CD4-positive, alpha-beta T cell treated with Interleukin-17A for 1 hour (primary cell): ENCODE data around the gene NHSL1.
"Not testable (repeated sequence)": the region's sequence is repeated elsewhere in the genome, so short reads cannot be mapped to it uniquely, and the experiment has no call there.

Source experiments
- DNase-seq: peaks from one replicate; pipeline ENCODE4 v3.0.0-alpha.2; 2020

The NHSL1 gene

DNA sequence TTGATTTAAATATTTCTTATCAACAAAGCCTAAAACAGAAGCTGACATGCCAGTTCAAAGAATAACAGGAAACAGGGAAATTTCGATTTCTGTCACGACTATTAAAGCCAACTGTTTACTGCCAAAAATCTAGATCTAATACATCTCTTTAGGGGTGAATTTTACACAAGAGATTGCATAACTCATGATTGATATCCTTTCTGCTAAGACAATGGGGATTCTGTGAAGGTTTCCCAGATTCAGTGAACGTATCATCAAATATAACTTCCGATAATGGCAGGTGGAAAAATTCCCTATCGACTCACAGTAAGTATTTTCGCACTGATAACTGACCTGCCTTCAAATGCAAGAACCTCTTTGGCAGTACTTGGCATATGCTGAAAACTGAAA, 42.9 kb downstream of the NHSL1 start:
- no peak for DNase-seq

DNA sequence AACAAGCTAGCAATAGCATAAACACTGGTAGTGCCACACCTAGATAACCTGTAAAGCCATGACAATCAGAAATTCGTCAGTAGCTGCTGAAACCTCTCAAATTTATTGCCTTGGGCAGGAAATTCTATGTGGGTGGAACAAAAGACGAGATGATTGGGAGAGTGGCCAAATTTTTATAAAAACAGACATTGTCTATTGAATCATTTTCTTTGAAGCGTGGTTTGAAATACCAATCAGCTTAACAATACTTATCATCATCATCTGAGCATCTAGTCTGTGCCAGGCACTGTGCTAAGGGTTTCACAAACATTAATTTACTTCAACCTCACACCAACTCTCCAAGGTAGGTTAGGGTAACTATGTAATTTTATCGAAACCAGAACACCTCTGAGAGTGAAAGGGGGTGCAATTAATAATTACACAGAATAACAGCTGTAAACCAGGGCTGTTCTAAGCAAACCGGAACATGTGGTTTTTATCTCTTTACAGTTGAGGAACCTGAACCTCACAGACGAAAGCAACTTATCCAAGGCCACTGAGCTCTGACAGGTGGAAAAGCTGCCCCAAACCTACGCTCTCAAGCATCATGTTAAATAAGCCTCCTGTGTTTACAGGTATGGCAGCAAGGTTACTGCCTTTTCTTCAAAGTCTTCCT, 43.4 kb downstream of the NHSL1 start:
- peak; percentile 67 for DNase-seq

DNA sequence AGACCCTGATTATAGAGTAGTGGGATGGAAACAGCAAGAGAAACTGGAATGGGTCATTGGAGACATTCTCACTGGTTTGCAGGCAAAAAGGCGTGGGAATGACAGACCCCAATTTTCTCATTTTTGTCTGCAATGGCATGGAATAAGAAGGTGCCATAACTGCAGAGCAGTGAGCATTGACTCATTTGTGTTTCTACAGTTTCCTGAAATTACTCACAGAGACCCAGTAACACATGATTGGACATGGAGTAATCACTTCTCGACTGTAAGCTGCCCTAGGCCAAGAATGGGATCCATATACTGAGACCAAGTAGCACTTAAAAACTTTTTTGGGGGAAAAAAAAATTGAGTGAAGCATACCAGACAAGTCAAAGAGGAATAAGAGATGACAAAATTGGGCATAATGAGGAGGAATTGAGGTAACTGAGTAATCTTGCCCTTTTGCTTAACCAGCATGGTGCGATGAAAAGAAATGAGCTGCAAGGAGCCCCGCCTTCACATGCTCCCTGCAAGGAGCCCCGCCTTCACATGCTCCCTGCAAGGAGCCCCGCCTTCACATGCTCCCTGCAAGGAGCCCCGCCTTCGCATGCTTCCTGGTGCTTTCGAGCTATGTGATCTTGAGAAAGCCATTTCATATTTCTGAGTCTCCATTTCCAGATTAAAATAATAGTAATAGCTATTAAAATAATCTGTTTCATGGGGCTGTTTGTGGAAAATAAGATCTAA, 44.1 kb downstream of the NHSL1 start:
- peak; percentile 66 for DNase-seq

DNA sequence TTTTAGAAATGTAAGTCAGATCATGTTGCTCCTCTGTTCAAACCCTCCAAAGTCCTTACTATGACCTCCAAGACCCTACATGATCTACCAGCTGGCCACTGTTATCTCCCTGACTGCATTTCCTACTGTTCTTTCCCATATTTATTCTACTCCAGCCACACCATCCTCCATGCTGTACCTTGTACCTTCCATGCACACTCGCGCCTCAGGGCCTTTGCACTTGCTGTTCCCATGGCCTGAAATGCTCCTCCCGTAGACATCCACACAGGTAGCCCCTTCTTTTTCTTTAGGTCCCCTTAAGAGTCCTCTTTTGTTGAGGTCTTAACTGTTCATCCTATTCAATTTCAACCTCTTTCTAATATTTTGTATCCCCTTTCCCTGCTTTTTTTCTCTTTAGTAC, 48.3 kb downstream of the NHSL1 start:
- no peak for DNase-seq

DNA sequence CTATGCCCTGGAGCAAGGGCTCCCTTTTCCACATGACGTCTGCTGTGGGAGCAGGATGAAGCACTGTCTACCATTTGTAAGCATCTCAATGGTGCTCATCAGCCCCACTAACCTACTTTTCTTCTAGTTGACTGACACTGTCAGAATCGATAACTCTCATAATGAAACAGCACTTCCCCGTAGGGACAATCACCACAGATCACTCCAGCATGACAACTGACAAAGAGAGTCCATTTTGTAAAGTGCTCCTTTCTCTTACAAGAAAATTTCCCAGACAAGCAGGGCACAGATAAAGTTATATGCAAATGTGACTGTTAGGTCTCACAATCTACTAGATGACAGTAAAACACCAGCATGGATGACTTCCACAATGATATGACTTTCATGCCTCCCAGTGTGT, 48.8 kb downstream of the NHSL1 start:
- no peak for DNase-seq

DNA sequence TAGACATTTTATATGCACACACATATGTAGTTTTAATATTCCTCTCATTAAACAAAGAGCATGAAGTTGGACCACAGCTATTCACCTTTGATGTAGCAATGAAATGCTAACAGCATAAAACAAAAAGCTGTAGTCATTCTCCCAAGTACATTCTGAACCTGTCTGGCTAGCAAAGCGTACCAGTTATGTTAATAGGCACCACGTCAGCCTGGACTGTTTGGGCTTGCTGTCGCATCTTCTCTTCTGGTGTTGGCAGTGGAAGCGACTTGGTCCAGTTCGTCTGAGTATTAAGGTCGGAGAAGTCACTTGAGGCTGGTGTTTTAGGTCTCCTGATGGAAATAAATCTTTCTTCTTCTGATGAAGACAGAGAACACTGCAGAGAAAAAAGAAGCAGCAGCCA, 52.5 kb downstream of the NHSL1 start:
- no peak for DNase-seq

DNA sequence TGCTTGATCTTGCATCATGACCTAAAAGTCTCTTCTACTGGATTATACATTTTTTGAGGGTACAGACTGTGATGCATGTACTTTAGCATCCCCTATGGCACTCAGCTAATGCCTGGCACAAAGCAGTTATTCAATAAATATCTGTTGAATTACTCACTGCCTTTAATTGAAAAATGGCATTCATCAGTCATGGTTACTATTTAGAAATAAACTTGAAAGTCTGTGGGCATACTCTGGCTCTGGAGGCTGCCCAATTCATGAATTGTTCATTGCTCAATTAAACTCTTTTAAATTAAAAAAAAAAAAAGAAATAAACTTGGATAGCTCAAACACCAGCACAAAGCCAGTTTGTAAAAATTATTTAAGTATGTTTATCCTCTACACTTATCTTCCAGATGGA, 55.3 kb downstream of the NHSL1 start:
- DNase-seq, result no peak

DNA sequence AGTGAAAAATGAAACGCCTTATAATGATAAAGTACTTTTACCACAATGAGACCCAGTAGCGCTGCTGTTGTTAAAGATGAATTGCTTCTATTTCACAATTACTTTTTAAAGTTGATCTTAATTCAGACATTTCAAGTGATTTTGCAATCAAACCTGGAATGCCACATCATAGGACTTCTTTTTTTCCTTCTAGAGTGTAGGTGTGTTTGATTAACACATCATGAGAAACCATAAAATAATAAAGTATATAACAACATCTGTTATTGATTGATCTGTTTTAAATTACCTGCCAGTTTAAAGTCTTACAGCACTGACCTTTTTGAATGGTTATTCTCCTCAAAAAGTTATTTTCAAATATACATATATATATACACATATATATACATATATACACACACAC, 56.6 kb downstream of the NHSL1 start:
- DNase-seq, result no peak

DNA sequence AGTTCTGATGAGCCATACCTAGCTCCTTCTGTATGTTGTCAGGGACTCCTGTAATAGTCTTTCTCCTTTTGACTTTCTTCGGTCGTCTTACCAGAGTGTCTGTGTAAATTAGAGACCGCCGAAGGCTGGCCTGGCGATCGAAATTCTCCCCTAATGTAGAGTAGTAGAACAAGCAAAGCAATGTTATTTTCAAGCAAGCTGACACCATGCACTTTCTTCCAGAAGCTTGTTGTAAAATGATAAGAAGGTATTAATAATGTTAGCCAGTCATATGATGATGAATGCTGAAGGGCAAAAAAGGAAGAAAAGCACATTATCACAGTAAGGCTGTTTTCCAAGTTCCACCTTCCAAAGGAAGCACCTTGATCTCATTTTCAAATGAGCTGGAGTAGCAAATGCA, 57.3 kb downstream of the NHSL1 start:
- no peak for DNase-seq

DNA sequence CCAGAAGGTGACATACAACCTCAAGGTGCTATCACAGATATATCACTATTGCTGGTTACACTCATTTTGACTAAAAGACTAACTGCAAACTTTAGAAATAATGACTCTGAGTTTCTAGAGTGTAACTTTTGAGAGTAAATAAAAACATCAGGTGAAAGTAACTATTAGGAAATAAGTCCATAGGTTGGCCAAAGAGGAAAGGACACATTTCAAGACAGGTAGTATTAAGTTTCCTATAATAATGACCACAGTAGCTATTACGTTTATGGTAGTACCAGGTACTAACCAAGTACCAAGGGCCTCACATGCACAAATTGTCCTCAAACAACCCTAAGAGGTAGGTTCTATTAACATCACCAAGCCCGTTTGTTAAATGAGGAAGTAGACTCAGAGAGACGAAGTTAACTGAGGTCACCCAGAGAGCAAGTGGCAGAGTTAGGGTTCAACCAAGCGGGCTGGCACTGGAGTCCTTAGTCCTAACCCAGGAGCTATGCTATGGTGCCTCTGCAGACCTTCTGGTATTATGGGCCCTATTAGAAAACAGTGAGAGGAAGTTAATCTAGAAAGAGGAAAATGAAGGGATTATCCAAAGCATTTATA, 58.4 kb downstream of the NHSL1 start:
- no peak for DNase-seq

DNA sequence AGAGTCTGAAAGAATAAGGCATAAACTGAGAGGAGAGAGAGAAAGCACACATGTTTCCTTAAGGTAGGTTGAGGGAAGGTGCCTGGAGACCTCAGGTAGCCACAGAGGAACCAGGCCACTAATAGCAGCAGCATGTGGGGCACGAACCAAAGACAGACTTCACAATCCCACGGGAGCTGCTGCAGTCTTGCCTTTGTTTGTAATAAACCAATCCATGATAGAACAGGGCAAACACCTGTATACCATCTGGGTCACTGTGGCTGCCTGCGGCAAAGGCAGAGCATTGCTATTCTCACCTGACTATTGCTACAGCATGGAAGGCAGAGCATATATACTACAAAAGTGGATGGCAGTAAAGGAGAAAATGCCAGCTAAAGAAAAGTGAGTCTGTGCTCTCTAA, 59.0 kb downstream of the NHSL1 start:
- no peak for DNase-seq

DNA sequence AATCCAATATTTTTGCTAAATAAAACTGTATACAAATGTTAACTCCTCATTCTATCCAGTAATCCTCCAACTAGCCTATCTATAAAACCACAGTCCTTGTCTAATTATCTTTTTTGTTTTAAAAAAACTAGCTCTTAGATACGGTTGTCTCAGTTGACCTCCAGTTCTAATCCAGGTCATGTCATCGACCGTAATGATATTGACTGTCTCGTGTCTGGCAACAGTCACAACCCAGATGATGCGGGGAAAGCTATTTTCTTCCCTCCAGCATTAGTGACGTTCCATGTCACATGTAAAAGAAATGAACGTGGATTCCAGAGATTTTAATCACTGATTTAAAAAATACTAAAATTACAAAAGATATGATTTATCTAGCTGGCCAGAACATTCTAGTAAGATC, 59.7 kb downstream of the NHSL1 start:
- DNase-seq, result no peak

DNA sequence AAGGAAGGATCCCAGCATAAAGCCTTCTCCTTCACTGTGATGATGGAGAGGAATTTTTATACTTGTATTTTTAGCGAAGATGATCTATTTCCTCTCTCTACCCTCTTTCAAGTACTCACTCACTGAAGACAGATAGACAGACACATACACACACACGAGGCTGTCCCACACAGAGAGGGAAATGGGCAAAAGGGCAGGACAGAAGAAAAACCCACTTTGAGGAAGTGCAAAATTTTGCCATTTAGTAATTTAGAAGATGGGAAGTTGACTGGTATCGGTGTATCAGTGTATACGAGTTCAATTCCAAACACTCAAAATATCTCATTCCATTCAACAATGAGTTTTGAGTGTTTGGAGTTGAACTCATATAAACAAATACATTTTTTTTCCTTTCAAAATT, 64.4 kb downstream of the NHSL1 start:
- DNase-seq, result no peak

DNA sequence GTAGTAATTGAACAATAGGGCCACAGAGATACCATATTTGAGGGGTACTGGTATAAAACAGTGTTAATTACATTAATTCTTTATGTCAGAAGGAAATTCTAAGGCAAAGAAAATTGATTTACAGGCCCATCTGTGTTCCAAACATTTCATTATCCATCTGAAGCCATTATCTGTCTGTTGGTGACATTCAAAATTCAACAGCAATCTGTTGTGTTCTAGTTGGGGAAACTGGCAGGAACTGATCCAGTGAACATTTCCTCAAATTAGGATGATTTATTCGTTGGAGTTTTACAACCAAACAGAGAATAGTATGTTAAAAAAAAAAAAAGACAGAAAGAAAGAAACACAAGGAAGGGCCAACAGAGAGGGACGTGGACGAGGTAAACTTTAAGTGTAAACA, 65.2 kb downstream of the NHSL1 start:
- no peak for DNase-seq

DNA sequence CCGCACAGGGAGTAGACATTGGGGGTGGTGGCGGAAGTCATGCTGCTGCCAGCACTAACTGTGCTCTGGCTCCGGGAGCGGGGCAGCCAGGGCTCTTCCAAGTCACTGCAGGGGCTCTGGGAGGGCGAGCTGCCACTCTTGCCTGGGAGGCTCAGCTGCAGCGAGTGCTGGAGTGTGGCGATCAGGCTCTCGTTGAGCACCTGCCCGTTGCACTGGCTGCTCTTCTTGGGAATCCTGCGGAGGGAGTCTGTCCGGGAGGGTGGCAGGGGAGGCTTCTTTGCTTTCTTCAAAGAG, 67.3 kb downstream of the NHSL1 start:
- no peak for DNase-seq

DNA sequence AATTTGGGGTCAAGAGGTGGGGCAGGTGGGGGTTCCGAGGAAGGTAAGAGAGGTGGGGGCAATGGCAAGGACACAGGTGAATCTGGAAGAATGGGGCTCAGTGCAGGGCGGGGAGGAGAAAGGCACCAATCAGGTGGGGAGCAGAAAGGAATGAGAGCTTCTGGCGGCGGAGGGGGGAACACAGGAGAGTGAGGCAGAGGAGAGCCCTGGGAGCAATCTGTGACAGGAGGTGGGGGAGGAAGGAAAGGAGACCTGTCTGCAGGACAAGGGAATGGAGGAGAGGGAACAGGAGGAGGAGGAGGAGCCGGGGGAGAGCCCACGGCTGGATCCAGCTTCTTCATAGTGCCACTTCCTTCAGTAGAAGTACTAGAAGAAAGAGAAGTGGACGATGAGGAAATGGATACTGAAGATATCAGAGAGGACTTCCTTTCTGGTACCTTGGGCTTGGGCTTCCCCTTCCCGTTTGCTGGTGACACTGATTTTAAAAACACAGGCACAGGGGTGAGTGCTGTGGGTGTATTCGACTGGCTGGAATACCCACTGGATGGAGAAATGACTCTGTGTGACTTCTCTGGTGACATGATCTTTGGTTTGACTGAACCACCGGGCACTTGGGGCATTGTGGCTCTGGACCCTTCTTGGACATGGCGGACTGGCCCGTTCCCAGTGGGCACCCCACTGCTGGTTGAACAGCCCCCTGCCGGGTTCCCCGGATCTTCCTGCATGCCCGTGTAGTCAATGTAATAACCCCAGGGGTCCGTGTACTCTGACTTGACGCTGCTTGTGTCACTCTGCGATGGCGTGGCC, 67.8 kb downstream of the NHSL1 start:
- no peak for DNase-seq

DNA sequence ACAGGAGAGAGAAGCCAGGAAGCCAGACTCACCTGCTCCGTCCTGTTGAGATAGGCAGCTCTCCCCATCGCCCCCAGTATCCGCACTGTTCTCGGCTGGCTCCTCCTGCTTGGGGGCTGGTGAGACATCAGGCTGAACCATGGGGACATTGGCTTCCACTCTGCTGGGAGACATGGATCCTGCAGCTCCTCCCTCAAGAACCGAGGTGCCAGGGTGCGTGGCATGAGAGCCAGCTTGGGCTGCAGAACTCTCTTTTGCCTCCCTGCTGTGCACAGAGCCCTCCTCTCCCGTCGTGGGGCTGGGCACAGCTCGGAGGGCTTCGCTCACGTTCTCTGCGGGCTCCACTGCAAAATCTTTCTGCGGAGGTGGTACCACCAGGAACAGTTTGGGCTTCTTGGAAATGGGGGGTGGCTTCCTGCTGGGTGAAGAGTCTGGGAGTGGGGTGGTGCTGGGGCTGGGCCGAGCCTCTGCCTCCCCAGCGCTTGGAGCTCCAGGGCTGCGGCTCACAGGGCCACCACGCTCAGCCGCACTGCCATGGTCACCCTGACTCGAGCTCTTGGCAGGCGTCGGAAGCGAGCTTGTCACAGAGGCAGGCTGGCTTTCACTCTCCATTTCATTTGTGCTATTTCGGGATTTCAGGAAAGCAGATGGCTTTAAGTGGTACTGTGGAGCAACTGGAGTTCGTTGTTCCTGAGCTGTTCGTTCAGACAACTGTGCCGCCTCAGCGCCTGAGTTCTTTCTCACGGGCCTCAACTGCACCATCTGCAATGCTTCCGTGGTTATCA, 68.7 kb downstream of the NHSL1 start:
- no peak for DNase-seq

DNA sequence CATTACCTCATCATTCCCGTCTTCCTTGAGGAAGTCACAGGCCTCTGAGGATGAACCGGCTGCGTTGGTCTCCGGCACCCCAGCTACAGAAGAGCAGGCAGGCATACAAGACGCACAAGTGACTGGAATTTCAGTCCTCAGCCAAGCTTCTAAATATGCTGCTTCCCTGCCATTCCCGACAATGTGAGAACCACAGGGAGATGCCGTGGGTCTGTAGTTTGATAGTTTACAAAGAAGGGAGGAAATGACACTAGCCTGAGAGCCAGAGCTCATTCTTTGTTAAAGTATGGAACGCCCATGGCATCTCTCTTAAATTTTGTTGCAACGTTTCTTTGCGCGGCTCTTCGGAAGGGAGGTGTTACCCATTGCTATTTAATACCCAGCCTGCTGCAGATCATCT, 69.5 kb downstream of the NHSL1 start:
- DNase-seq, result no peak

DNA sequence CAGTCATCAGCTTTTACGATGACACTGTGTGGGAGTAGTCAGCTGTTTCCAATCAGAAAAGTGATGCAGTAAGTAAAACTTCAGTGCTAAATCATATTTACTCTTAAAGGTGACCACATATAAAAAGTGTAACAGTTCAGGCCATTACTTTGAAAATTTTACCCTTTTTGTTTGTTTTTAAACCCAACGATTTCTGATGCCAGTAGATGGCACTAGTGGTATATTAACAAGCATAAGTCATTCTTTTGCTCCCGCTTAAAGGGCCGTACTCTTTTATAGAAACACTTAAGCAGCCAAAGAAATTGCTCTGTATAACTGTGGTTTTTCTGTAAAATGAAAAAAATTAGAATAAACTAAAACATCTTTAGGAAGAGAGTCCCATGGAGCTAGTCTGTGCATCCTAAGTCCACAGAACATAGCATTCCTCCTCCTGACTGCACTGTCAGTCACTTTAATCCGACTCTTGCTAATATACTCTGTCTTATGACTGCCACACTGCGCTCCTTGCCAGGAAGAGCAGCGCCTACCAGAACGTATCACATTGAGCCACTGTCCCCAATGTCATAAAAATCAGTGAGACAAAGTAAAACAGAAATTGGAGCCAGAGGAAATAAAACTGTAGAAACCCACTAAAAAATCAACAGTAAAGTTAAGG, 70.2 kb downstream of the NHSL1 start:
- peak; percentile 66 for DNase-seq

DNA sequence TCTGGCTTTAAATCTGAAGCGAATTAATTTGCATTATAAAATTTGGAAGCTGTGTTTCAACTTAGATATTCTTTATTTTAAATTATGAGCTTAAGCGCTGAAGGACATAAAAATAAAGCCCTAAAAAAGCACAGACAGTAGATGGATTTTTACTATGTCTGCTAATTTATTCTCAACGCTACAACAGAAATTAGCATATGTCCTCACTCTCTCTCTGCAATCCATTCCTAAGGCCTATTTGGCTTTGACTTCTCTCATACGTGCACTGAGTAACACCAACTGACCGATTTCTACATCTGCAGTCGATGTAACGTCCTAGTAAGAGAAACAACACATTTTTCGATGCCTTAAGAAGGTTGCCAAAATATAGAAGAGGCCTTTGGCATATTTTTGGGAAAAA, 71.6 kb downstream of the NHSL1 start:
- no peak for DNase-seq

DNA sequence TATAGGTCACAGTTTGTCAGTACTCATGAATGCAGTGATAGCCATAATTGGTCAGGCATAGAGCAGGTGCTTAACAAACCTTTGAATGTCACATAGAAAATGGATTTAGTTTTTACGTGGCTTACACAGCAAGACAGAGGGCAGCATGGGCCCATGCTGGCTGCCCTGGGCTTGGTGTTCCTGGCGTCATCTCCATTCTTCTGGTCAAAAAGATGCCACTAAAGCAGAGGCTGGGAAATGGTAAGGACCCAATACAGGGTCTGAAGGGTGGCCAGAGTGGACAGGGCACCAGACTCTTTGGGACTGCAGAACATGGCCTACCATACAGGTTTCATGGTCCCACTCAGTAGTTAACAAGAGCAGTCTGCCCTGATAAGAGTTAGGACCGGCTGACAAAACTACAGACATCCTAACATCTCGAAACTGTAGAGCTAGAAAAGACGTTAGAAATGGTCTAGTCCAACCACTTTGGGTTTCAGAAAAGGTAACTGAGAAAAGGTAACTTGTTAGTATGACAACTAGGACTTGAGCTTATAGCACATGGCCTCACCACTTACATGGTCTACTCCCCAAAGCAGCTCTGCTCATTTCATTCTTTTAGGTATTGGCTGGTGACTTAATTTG, 72.7 kb downstream of the NHSL1 start:
- no peak for DNase-seq

DNA sequence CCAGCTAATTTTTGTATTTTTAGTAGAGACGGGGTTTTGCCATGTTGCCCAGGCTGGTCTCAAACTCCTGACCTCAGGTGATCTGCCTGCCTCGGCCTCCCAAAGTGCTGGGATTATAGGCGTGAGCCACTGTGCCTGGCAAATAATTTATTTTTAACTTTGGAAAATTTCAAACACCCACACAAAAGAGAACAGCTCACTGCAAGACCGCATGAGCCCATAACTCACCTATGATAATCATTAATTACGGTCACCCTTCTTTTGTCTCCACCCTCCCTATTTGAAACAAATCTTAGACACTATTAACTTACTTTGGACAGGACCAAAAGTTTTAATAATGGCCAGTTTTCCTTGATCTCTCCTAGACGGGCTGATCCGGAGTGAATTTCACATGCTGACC, 74.0 kb downstream of the NHSL1 start:
- DNase-seq, result not testable (repeated sequence)
